Forelimb muscle (tissue), 1 donor: ENCODE results near the gene TTN. TPM values are rescaled to one million over a fixed set of nuclear protein-coding genes. Genes with fewer than 3 reads are reported as not detected.
"Not testable (repeated sequence)": the region's sequence is repeated elsewhere in the genome, so short reads cannot be mapped to it uniquely, and the experiment has no call there.

Source experiments
- DNase-seq: peaks from one replicate; pipeline ENCODE4 v3.0.0-alpha.2; 2013; ENCODE audit warnings: low read depth
- polyA plus RNA-seq: library from polyadenylated mRNA; unstranded; fragments of 120-200 nt; gene quantifications from one replicate; pipeline ENCODE4 v1.2.1, GENCODE V29; 2013; ENCODE audit not compliant: insufficient read length

TTN gene
- polyA plus RNA-seq, 1 donor = 322 TPM

DNA sequence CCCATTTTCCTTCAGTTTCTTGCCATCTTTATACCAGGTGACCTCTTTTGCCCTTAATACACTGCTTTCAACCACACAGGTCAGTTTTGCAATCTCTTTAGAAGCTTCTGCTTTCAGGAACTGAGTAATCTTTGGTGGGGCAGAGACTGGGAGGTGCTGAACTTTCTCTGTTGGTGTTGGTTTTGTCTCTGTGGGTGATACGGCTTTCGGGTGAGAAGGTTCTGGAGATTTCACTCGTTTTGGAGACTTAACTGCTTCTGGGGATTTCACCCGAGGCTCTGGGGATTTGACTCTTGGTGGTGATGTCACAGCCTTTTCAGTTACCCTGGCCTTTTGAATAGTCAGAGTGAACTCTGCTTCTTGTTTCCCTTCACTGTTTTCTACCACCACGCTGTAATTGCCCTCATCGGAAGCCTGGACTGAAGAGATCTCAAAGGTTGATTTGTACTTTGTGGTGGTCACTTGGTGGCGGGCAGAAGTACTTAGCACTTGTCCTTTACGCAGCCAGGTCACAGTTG lies 276.5 kb downstream of the TTN start:
- DNase-seq = no peak

DNA sequence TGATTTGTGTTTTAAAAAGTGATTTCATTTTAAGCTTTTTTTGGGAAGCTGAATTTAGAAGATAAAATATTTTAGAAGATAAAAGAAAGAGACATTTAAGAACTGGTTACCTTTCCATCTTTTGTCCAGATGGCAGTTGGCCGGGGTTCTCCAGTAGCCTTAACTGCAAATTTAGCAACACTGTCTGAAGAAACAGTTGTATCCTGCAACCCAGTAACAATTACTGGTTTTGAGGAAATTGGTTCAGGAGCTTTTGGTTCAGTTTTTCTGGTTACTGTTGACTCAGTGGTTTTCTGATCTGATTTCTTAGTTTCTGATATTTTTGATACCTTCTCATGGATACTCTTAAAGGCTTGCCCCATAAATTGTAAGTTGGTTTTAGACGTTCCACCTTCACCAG lies 277.1 kb downstream of the TTN start:
- DNase-seq = no peak

DNA sequence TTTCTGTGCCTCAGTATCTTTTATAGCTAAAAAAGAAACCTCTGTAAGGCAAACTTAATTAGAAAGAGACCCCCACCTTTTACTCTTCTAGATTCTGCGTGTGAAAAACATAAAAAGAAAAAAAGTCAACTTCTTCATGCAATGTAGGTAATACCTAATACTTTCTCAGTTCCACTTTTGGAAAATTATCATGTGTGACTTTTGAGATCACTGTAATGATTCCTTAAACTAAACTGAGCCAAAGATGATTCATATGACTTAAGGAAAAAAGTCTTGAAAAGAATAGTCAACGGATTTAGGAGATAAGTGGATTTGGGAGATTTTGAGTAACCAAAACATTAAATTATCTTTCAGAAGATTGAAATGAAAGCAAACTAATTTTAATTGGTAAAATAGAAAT lies 278.0 kb downstream of the TTN start:
- DNase-seq = no peak

DNA sequence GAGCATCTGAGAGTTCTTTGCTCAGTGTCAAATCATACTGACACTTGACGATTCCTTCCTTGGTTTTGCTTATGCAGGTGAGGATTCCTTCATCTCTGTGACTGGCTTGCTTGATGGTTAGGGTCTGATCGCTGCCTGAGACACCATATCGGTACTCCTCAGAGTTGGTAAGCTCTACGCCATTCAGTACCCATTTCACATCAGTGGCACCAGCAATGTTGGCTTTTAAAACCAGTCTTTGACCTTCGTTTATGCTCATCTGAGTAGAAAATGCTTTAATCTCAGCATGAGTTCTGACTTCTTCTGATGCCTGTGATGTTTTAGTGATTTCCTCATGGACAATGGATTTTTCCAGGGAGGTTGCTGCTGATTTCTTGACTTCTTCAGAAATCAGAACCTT lies 278.6 kb downstream of the TTN start:
- DNase-seq = no peak

DNA sequence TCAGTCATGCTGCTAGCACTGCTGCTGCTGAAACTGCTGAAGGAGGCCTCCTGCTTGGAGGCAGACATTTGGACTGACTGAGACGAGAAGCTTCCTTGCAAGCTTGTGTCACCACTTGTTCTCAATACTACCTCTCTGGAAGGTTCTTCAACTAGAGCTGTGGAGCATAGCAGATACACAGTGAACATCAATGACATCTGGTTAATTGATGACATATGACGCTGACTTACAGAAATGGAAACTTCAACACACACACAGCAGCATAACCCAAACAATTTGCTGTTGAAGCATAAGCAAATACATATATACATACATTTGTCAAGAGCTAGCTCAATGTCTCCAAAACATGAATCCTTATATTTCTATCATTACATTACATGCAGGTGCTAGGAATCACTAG lies 279.6 kb downstream of the TTN start:
- DNase-seq = no peak

DNA sequence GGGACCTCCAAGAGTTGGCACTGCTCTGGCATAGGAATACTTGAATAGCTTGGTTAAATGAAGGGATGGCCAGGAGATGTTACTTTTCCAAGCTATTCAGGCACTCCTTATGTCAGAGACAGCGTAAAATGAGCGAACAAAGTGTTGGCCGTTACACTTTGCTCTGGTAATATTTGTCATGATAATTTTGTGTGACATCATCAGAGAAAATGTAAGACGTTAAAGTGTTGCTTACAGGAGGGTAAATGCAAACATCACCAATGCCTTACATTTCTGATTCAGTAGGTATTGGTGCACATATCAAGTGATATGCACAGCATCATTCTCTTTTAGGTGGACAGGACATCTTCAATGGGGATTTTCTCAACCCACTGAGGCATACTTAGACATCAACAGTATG lies 281.0 kb downstream of the TTN start:
- no peak for DNase-seq

DNA sequence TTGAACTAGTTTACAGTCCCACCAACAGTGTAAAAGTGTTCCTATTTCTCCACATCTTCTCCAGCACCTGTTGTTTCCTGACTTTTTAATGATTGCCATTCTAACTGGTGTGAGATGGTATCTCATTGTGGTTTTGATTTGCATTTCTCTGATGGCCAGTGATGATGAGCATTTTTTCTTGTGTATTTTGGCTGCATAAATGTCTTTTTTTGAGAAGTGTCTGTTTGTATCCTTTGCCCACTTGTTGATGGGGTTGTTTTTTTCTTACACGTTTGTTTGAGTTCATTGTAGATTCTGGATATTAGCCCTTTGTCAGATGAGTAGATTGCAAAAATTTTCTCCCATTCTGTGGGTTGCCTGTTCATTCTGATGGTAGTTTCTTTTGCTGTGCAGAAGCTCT lies 281.8 kb downstream of the TTN start:
- DNase-seq = not testable (repeated sequence)

DNA sequence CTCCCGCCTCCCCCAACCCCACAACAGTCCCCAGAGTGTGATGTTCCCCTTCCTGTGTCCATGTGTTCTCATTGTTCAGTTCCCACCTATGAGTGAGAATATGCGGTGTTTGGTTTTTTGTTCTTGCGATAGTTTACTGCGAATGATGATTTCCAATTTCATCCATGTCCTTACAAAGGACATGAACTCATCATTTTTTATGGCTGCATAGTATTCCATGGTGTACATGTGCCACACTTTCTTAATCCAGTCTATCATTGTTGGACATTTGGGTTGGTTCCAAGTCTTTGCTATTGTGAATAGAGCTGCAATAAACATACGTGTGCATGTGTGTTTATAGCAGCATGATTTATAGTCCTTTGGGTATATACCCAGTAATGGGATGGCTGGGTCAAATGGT lies 282.2 kb downstream of the TTN start:
- not testable (repeated sequence) for DNase-seq

DNA sequence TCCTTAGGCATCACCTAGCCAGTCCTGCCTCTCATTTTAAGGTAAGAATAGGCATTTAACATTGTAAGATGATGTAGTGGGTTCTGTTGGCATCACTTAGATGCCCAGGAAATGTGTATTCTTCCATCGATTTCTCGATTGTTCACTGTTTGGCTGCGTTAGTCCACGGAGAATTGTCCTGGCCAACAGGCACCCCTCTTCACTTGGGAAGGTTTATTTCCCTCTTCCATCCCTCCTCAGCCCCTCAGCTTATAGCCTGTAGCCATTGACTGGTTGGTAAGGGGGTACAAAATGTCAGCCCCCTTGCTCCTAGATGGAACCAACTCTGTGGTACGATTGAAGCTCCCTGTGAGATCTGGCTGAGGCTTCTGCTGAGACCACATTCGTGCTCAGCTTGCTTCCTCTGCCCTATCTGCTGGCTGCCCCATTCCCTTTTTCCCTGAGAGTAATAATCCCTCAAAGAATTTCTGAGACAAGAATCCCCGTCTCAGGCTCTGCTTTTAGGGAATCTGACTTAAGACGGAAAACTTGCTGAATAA lies 283.6 kb downstream of the TTN start:
- DNase-seq = no peak

DNA sequence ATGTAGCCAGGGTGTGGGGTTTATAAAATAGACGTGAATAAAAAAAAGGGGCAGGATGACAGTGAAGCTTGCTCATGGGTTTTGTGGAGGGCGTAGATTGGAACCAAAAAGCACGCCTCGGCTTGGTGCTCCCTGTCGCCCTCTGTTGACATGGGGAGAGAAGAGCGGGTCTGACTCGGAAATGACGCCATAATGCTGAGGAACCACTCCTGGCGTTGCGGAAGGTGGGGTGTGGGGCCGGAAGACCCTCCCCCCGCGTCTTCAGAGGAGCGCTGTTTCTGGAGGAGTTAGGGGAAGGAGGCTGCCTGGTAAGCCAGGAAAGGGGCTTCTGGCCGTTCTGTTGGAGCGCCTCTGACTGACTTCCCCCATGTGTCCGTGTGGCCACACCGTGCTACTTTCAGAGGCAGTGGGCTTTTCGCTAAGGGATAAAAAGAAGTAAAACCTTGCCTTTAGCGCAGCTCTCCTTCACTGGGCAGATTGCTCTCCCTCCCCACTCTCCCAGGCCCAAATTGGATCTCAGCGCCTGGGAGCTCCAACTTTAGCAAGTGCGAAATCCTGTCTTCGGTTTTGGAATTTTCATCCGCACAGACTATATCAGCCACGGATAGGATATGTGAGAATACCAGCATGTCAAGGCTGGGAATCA lies 284.1 kb downstream of the TTN start:
- peak; percentile 55 for DNase-seq

DNA sequence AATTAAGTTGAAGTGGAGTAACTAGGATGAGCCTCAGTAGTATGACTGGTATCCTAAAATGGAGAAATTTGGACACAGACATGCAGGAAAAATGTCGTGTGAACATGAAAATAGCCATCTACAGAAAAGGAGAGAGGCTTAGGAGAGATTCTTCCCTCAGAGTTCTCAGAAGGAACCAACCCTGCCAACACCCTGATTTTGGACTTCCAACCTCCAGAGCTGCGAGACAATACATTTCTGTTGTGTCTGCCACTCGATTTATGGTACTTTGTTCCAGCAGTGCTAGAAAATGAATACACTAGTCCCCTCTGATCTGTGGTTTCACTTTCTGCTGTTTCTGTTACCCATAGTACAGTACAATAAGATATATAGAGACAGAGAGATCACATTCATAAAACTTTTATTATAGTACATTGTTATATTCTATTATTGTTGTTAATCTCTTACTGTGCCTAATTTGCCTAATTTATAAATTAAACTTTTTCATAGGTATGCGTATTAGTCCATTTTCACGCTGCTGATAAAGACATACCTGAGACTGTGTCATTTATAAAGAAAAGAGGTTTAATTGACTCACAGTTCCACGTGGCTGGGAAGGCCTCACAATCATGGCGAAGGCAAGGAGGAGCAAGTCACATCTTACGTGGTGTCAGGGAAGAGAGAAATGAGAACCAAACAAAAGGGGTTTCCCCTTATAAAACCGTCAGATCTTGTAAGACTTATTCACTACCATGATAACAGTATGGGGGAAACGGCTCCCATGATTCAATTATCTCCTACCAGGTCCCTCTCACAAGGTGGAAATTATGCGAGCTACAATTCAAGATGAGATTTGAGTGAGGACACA lies 285.7 kb downstream of the TTN start:
- no peak for DNase-seq

DNA sequence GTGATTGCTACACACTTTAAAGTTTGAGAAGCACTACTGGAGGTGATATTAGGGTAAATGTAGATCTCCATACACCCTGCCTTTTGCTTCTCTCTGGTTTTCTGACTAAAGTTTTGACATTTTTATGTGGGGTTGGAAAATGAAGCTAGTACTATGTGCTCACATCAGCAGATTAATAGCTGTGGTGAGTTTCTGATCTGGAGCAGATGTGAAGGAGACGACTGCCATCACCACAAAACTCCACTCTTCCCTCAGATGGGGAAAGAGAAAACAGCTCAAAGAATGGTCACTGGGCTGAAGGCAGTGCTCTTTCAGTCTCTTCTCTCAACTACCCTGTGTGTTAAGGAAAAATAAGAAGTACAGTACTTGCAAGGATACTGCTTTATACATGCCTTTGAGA lies 289.7 kb downstream of the TTN start:
- no peak for DNase-seq

DNA sequence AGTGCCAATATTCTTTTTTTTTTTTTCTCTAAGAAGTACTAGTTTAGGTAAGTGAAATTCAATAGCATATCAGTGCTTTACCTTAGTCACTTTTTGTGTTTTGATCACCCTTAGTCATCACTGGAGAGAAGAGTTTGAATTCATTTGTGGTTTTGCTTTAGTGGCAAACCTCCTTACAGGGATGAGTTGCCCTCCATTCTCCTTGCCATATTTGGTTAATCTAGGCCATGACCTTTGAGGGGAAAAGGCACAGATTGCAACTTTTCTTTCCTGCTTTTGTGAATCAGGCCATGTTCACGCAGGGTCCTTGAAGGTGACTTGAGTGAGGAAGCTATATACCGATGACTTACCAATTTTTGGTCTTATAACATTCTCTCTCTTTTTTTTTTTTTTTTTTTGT lies 292.6 kb downstream of the TTN start:
- no peak for DNase-seq

DNA sequence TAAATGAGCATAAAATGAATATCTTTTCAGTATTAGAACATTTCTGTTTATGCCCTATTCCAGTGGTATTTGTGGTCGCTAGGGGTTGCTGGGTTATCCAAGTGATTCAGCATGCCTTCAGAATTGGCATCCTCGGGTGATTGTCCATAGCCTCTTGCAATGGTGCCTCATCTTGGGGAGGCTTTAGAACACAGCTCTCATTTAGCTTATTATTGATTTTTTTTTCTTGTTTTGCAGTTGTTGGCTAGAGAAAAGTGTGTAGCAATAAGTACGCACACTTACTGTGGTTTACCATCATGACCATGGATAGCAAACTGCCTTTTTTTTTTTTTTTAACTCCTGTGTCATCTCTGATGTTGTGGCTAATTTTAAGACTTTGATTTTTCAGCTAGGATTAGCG lies 293.3 kb downstream of the TTN start:
- no peak for DNase-seq

DNA sequence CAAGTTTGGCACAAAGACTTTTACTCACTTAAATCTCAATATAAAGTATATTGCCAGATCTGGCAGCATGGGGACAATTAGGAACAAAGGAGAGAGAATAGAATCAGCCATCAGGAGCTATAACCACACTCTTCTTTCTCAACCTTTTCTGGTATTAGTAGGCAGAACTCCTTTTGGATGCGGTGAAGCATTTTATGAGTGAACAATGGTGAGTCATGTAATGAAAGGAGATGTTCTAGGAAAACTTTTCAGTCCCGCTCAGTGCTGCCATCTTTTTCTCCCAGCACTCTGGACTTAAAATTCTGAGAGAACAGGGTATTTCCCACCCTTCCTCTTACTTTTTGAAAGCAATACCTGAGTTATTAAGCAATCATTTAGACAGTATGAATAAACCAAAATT lies 294.7 kb downstream of the TTN start:
- DNase-seq = no peak

DNA sequence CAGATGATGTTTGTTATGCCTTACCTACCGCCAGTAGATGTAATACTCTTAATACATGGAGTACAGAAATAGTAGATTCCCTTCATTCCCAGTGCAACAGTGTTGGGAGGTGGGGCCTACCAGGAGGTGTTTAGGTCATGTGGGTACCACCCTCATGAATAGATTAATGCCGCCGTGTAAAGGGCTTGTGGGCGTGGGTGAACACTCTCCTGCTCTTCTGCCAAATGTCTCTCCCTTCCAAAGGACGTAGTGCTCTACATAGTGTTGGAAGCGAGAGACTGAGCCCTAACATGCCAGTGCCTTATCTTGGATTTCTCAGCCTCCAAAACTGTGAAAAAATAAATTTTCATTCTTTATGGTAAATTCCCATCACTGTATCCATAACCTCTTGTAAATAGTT lies 296.8 kb downstream of the TTN start:
- DNase-seq = no peak

DNA sequence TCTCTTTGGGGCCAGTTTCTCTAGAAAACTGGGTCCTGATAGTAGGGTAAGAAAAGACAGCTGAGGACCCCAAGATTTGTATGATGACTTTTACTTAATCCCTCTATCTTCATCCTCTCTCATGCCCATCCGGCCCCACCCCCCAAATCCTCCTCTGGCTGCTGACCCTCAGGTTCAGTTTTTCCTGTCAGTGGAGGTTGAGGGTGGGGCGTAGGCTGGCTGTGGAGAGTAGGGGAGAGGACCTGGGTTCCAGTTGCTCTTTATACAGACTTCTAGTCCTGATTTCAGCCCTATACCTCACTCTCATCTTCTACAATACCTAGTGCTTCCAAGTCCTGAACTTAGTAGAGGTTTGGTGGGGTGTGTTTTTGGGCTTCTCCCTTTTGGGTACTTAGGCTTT lies 298.6 kb downstream of the TTN start:
- no peak for DNase-seq

DNA sequence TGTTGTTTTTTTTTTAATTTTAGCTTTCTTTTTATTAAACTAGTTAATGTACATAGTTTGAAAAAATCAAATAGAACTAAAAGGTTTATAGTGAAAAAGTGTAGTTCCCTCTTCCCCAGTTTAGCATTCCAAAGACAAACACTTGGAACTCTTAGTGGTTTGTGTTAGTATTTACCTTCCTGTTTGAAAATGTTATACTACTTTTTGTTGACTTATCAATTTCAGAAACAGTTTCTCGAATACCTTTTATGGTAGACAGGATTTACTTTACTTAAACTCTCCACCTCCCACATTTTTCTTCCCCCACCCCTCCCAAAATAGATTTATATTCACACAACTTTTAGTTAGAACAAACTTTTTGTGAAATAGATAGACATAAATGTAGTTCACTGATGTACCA lies 300.3 kb downstream of the TTN start:
- DNase-seq = no peak

DNA sequence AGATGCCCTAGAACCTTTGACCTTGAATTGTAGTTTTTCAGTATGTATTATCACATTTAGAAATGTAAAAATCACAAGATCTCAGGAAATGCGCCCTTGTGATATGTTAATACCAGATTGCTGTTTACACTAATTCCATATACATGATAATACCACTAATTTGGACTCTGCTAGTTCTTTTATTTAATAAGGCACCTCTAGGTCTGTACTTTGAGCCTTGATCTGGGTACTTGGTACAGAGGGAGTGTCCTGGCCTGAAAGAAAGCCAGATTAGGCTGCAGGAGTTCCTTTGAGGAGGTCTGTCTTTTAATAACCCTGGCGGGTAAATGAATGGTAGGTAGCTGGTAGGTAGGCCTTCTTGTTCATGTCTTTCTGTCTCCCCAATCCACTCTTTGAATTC lies 300.7 kb downstream of the TTN start:
- DNase-seq = no peak

DNA sequence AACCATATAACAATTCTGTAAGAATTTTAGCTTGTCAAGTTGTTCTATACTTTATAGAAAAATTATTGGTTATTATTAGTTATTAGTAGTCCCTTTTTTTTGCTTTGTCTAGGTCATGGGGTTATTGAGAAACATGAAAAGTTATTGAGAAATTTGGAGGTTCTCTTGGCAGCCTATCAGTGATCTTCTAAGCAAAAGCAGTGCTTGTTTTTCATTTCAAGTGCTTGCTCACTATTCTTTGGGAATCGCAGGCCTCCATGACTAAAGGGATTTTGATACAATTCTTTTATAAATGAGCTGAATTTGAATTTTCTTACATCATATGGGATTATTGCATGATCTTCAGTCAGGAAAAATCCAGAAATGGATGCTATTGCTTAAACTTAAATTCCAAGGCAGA lies 301.1 kb downstream of the TTN start:
- DNase-seq = no peak

DNA sequence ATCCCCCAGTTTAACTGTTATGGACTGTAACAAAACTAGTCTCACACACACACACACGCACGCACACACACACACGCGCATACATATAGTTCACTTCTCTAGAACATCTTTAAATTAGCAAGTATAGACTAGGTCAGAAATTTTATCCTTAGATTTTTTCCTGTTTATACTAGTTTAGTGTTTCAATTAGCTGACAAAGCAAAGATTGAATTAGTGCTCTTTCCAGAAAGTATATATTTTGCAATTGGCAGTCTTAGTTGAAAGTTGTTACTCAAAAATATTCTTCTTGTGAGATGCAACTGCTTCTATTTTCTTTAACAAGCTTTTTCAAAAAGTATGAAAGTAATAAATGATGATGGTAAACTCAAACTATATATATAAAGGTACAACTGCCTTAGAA lies 304.5 kb downstream of the TTN start:
- DNase-seq = no peak

DNA sequence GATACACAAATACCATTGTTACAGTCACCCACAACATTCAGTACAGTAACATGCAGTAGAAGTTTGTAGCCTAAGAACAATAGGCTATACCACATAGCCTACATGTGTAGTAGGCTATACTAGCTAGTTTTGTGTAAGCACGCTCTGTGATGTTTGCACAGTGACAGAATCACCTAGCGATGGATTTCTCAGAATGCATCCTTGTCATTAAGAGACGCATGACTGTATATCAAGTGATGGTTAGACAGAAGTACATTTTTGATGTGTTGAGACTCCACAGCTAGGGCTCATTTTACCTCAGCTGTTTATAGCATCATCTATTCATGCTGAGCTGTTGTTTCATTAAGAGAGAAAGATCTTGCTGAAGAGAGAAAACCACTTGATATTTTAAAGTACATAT lies 307.6 kb downstream of the TTN start:
- no peak for DNase-seq

DNA sequence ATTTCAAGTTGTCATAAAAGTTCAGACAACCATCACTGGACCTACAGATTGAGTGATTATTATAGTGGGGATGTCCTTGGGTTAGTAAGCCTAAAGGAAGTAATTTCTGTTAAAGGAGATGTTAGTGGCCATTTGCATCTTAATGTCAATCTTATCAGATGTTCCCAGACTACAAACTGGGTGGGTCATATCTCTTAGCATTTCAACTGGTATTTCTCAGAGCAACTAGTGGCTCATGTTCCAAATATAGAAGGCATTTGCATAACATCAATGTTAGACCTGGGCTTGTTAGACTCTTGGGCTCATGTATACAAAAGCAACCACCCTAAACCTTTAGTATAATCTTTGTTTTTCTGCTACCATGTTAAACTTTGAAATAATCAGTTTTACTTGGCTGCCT lies 309.1 kb downstream of the TTN start:
- DNase-seq = no peak
